Progenitor cell of endocrine pancreas (in vitro differentiated cells): Measurements from ENCODE around the gene GOLGA6L7. TPM values are rescaled to one million over a fixed set of nuclear protein-coding genes. Genes with fewer than 3 reads are reported as not detected.
"Not testable (repeated sequence)": the region's sequence is repeated elsewhere in the genome, so short reads cannot be mapped to it uniquely, and the experiment has no call there.

Experiments used
- DNase-seq: peaks from one replicate; pipeline ENCODE4 v3.0.0; 2021; ENCODE audit warnings: low spot score; ENCODE audit not compliant: unreplicated experiment
- H3K27ac Mint-ChIP-seq: 2 replicates; pipeline ENCODE4 v1.8.0; 2021; ENCODE audit warnings: mild to moderate bottlenecking, moderate library complexity, mixed read lengths
- H3K27me3 Mint-ChIP-seq: 2 replicates; pipeline ENCODE4 v1.8.0; 2021; ENCODE audit warnings: mixed read lengths
- H3K36me3 Mint-ChIP-seq: 2 replicates; pipeline ENCODE4 v1.8.0; 2022; ENCODE audit warnings: mixed read lengths; ENCODE audit not compliant: insufficient read depth
- H3K4me1 Mint-ChIP-seq: 2 replicates; pipeline ENCODE4 v1.8.0; 2021; ENCODE audit warnings: low read depth, mixed read lengths
- H3K4me3 Mint-ChIP-seq: 2 replicates; pipeline ENCODE4 v1.8.0; 2021; ENCODE audit warnings: low read depth, mild to moderate bottlenecking, moderate library complexity, mixed read lengths
- H3K9me3 Mint-ChIP-seq: 2 replicates; pipeline ENCODE4 v1.8.0; 2021; ENCODE audit warnings: low read depth, mixed read lengths
- CTCF ChIP-seq: fragments of 200-600 bp; sonication (generic); IDR thresholded peaks from one replicate; pipeline ENCODE4 v1.5.0; 2021; ENCODE audit warnings: antibody characterized with exemption, mild to moderate bottlenecking; ENCODE audit not compliant: unreplicated experiment
- total RNA-seq: library from RNA; stranded (reverse); gene quantifications from 2 replicates; pipeline ENCODE4 v1.2.1, GENCODE V29; 2021

The GOLGA6L7 gene
- total RNA-seq, 1 donor from 2014 or later, result not detected

- Mint-ChIP-seq H3K4me1 (peaks cover 4% of the 10 kb centered on the region), H3K36me3 (no peaks in the 10 kb centered on the region), H3K27ac (no peak overlapping the region), H3K9me3 (no peaks in the 10 kb centered on the region), H3K4me3 (no peak overlapping the region), H3K27me3 (peaks cover 3% of the 10 kb centered on the region)
- TF ChIP-seq CTCF, result no peak
- no peak for DNase-seq
Measured at GRCh38 chr15:28892789-28893610, 44.6 kb upstream of the GOLGA6L7 start.

- DNase-seq, result no peak
- TF ChIP-seq CTCF, result no peak
- H3K9me3 Mint-ChIP-seq, result no peaks in the 10 kb centered on the region
- peaks cover 12% of the 10 kb centered on the region for H3K4me1 Mint-ChIP-seq
- H3K36me3 Mint-ChIP-seq, result no peaks in the 10 kb centered on the region
- peaks cover 9% of the 10 kb centered on the region for H3K27me3 Mint-ChIP-seq
- no peak overlapping the region for H3K27ac Mint-ChIP-seq
- no peak overlapping the region for H3K4me3 Mint-ChIP-seq
Measured at GRCh38 chr15:28891588-28891987, 43.1 kb upstream of the GOLGA6L7 start.

- Mint-ChIP-seq H3K36me3 (no peaks in the 10 kb centered on the region), H3K4me3 (no peak overlapping the region), H3K27me3 (peaks cover 9% of the 10 kb centered on the region)
Measured at GRCh38 chr15:28890711-28891495, 42.5 kb upstream of the GOLGA6L7 start.

GRCh38 chr15:28890291-28890690, 41.8 kb upstream of the GOLGA6L7 start:
- not testable (repeated sequence) for H3K4me3 Mint-ChIP-seq, H3K9me3 Mint-ChIP-seq, DNase-seq, H3K27ac Mint-ChIP-seq, H3K36me3 Mint-ChIP-seq, H3K27me3 Mint-ChIP-seq
- peaks cover 12% of the 10 kb centered on the region for H3K4me1 Mint-ChIP-seq

More at GRCh38 chr15:28890711-28891495, 42.5 kb upstream of the GOLGA6L7 start:
- H3K9me3 Mint-ChIP-seq, result no peaks in the 10 kb centered on the region
- TF ChIP-seq CTCF, result no peak
- no peak overlapping the region for H3K27ac Mint-ChIP-seq
- DNase-seq, result no peak
- H3K4me1 Mint-ChIP-seq, result peaks cover 12% of the 10 kb centered on the region

GRCh38 chr15:28889871-28890270, 41.4 kb upstream of the GOLGA6L7 start:
- H3K4me3 Mint-ChIP-seq, H3K36me3 Mint-ChIP-seq, DNase-seq, H3K27me3 Mint-ChIP-seq, H3K9me3 Mint-ChIP-seq, H3K27ac Mint-ChIP-seq: not testable (repeated sequence)
- peaks cover 12% of the 10 kb centered on the region for H3K4me1 Mint-ChIP-seq

GRCh38 chr15:28889346-28889745, 40.9 kb upstream of the GOLGA6L7 start:
- Mint-ChIP-seq H3K4me1 (peaks cover 12% of the 10 kb centered on the region), H3K27ac (peak overlapping the region; percentile 11), H3K4me3 (peak overlapping the region; percentile 14), H3K27me3 (peaks cover 9% of the 10 kb centered on the region), H3K36me3 (no peaks in the 10 kb centered on the region), H3K9me3 (no peaks in the 10 kb centered on the region)
- TF ChIP-seq CTCF, result no peak
- no peak for DNase-seq
